ENCODE results near the gene IAH1.

DNA sequence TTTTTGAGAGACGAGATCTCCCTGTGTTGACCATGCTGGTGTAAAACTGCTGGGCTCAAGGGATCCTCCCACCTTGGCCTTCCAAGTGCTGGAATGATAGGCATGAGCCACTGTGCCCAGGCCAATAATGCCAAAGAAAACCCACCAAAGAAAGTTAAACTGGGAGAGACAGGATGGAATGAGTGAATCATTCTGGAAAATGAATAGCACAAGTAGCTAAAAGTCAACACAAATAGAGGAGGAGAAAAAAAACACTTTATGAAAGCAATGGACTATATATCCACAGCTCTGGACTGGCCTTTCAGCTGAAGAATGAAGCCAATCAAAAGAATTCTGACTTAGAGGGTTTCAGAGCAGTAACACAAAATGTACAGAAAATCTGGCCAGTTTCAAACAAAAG is 23.9 kb downstream of the IAH1 start:
- TF ChIP-seq RARB (CRISPR knock-in tag; IDR thresholded peaks at IDR 0.05) (no peak), ZFP3 (CRISPR knock-in tag; IDR thresholded peaks at IDR 0.05) (no peak), ARNTL (CRISPR knock-in tag; IDR thresholded peaks at IDR 0.05; ENCODE audit: borderline replicate concordance, low read depth) (no peak)
- TF ChIP-seq, protein P1, sequence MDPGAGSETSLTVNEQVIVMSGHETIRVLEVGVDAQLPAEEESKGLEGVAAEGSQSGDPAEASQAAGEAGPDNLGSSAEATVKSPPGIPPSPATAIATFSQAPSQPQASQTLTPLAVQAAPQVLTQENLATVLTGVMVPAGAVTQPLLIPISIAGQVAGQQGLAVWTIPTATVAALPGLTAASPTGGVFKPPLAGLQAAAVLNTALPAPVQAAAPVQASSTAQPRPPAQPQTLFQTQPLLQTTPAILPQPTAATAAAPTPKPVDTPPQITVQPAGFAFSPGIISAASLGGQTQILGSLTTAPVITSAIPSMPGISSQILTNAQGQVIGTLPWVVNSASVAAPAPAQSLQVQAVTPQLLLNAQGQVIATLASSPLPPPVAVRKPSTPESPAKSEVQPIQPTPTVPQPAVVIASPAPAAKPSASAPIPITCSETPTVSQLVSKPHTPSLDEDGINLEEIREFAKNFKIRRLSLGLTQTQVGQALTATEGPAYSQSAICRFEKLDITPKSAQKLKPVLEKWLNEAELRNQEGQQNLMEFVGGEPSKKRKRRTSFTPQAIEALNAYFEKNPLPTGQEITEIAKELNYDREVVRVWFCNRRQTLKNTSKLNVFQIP (CRISPR knock-in tag; IDR thresholded peaks at IDR 0.05; ENCODE audit: borderline replicate concordance, low read depth) = no peak

All from SK-N-SH treated with all-trans-retinoic acid at 6 μM for 48 hours (cell line).